Measurements from ENCODE around the gene XYLT1. TPM values are rescaled to one million over a fixed set of nuclear protein-coding genes. Genes with fewer than 3 reads are reported as not detected.

XYLT1 gene
- total RNA-seq, 1 donor from 2014 or later: under 0.01 TPM

DNA sequence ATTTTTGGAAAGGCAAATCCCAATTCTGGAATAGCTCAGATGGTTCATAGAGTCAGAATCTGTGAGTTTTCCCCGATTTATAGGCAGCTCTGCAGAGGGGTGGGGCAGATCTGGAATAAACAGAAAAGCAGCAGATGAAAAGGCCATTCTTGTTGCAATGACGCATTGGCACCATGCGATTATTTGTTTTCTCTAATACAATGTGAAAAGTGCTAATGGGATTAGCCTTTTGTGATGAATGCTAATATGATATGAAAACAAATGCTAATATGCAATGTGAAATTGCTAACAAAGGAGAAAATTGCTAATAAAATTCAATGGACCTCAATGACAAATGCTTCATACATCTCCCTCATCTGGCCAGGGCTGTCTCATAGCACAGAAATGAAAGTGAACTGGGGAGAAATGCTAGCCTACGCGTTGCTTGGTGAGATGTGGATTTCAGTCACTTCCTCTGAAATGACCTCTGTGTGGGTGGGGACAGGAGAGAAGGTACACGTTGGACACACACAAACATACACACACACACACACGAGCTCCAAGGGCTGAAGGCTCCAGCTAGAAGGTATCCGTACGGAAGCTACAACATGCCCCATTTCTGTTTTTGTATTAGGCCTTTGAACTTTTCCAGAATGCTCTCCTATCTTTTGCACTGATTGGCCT lies 394.5 kb downstream of the XYLT1 start:
- H3K27me3 ChIP-seq (ENCODE audit: control insufficient read depth, insufficient read depth, low read length): no peaks in the 10 kb centered on the region
- H3K36me3 ChIP-seq (ENCODE audit: control insufficient read depth, insufficient read depth, low read length): no peaks in the 10 kb centered on the region
- no peak overlapping the region for H3K4me3 ChIP-seq (ENCODE audit: low read depth, low read length)
- FAIRE-seq (no peak), DNase-seq (ENCODE audit: low read depth) (no peak)
- TF ChIP-seq, protein P1, sequence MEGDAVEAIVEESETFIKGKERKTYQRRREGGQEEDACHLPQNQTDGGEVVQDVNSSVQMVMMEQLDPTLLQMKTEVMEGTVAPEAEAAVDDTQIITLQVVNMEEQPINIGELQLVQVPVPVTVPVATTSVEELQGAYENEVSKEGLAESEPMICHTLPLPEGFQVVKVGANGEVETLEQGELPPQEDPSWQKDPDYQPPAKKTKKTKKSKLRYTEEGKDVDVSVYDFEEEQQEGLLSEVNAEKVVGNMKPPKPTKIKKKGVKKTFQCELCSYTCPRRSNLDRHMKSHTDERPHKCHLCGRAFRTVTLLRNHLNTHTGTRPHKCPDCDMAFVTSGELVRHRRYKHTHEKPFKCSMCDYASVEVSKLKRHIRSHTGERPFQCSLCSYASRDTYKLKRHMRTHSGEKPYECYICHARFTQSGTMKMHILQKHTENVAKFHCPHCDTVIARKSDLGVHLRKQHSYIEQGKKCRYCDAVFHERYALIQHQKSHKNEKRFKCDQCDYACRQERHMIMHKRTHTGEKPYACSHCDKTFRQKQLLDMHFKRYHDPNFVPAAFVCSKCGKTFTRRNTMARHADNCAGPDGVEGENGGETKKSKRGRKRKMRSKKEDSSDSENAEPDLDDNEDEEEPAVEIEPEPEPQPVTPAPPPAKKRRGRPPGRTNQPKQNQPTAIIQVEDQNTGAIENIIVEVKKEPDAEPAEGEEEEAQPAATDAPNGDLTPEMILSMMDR (IDR thresholded peaks at IDR 0.05; ENCODE audit: insufficient read depth, low read length, severe bottlenecking): no peak

DNA sequence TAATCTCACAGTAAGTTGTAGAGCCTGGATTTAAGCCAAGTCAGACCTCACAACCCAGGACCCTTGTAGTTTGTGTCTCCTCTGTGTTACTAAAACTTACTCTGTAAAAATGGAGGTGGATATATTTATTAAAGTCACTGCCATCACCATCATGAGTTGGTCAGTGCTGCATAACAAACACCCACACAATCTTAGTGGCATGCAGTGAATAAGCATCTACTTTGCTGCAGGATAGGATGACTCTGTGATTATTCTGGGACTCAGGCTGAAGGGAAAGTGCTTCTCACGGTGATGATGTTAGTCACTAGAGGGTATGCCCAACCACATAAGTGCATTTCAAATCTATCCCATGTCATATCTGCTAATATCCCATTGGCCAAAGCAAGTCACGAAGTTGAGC lies 398.7 kb downstream of the XYLT1 start:
- TF ChIP-seq, protein P1 (IDR thresholded peaks at IDR 0.05; ENCODE audit: insufficient read depth, low read length, severe bottlenecking): no peak

GRCh38 chr16:17070882-17071592 lies 399.7 kb downstream of the XYLT1 start:
- Histone ChIP-seq H3K27me3 (ENCODE audit: control insufficient read depth, insufficient read depth, low read length) (no peaks in the 10 kb centered on the region), H3K36me3 (ENCODE audit: control insufficient read depth, insufficient read depth, low read length) (no peaks in the 10 kb centered on the region), H3K4me3 (ENCODE audit: low read depth, low read length) (no peak overlapping the region)
- FAIRE-seq (no peak), DNase-seq (ENCODE audit: low read depth) (peak; percentile 13)
- TF ChIP-seq, protein P1 (IDR thresholded peaks at IDR 0.05; ENCODE audit: insufficient read depth, low read length, severe bottlenecking): no peak

More for the DNA sequence above, 398.7 kb downstream of the XYLT1 start:
- no peak overlapping the region for H3K4me3 ChIP-seq (ENCODE audit: low read depth, low read length)
- no peaks in the 10 kb centered on the region for H3K27me3 ChIP-seq (ENCODE audit: control insufficient read depth, insufficient read depth, low read length)
- no peaks in the 10 kb centered on the region for H3K36me3 ChIP-seq (ENCODE audit: control insufficient read depth, insufficient read depth, low read length)
- FAIRE-seq (no peak), DNase-seq (ENCODE audit: low read depth) (no peak)

DNA sequence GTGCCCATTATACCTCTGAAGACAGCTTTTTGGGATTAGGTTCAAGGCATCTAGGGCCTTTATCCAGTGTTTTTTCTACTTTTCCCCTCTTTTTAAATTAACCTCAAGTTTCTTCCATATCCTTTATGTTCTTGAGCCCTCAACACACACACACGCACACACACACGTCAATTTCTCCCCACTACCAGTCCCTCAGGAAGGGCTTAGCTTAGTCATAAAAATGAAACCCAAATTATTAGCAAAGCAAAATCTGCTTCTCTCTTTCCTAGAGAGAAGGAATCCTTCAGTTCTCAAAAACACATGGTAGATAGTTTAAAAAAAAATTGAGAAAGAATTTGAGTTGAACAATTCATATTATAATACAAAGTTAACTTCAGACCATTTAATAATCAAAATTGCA lies 401.1 kb downstream of the XYLT1 start:
- Histone ChIP-seq H3K27me3 (ENCODE audit: control insufficient read depth, insufficient read depth, low read length) (no peaks in the 10 kb centered on the region), H3K4me3 (ENCODE audit: low read depth, low read length) (no peak overlapping the region), H3K36me3 (ENCODE audit: control insufficient read depth, insufficient read depth, low read length) (no peaks in the 10 kb centered on the region)
- DNase-seq (ENCODE audit: low read depth) (no peak), FAIRE-seq (no peak)
- TF ChIP-seq, protein P1 (IDR thresholded peaks at IDR 0.05; ENCODE audit: insufficient read depth, low read length, severe bottlenecking): no peak

GRCh38 chr16:17068524-17068923 lies 402.2 kb downstream of the XYLT1 start:
- H3K27me3 ChIP-seq (ENCODE audit: control insufficient read depth, insufficient read depth, low read length): no peaks in the 10 kb centered on the region
- FAIRE-seq (no peak), DNase-seq (ENCODE audit: low read depth) (no peak)
- no peaks in the 10 kb centered on the region for H3K36me3 ChIP-seq (ENCODE audit: control insufficient read depth, insufficient read depth, low read length)
- TF ChIP-seq, protein P1 (IDR thresholded peaks at IDR 0.05; ENCODE audit: insufficient read depth, low read length, severe bottlenecking): no peak
- H3K4me3 ChIP-seq (ENCODE audit: low read depth, low read length): no peak overlapping the region

Data from bronchial epithelial cell (primary cell).